ENCODE results near the gene MED10. TPM values are rescaled to one million over a fixed set of nuclear protein-coding genes. Genes with fewer than 3 reads are reported as not detected.

MED10 gene
- total RNA-seq, 4 donors from 2014 or later = 29.3 to 34.7 (median 31.3) TPM

GRCh38 chr5:6353602-6354302, 24.6 kb downstream of the MED10 start:
- TF ChIP-seq, protein P1, sequence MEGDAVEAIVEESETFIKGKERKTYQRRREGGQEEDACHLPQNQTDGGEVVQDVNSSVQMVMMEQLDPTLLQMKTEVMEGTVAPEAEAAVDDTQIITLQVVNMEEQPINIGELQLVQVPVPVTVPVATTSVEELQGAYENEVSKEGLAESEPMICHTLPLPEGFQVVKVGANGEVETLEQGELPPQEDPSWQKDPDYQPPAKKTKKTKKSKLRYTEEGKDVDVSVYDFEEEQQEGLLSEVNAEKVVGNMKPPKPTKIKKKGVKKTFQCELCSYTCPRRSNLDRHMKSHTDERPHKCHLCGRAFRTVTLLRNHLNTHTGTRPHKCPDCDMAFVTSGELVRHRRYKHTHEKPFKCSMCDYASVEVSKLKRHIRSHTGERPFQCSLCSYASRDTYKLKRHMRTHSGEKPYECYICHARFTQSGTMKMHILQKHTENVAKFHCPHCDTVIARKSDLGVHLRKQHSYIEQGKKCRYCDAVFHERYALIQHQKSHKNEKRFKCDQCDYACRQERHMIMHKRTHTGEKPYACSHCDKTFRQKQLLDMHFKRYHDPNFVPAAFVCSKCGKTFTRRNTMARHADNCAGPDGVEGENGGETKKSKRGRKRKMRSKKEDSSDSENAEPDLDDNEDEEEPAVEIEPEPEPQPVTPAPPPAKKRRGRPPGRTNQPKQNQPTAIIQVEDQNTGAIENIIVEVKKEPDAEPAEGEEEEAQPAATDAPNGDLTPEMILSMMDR (IDR thresholded peaks at IDR 0.05; ENCODE audit: low read depth) = no peak

- TF ChIP-seq, protein P1 (IDR thresholded peaks at IDR 0.05; ENCODE audit: low read depth) = no peak
Observed at GRCh38 chr5:6350277-6351090, 27.9 kb downstream of the MED10 start.

- TF ChIP-seq, protein P1 (IDR thresholded peaks at IDR 0.05; ENCODE audit: low read depth) = no peak
Observed at GRCh38 chr5:6349387-6349786, 29.0 kb downstream of the MED10 start.

- TF ChIP-seq, protein P1 (IDR thresholded peaks at IDR 0.05; ENCODE audit: low read depth) = no peak
Observed at GRCh38 chr5:6348476-6349000, 29.8 kb downstream of the MED10 start.

DNA sequence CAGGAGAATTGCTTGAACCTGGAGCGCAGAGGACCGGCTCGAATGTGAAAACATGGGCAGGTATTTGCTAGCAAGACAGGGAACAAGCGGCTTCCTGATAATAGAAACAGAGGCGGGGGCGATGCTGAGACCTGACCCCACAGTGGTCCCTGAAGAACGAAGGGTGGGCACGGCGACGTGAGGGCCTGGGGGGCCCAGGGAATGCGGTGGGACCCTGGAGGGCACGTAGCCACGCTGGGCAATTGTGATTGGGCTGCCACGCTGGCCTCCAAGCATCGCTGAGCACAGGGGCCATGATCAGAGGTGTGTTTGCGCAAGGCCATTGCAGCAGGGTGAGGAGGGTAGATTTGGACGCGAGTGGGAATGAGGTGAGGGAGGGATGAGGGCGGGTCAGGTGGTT, 30.7 kb downstream of the MED10 start:
- TF ChIP-seq, protein P1 (IDR thresholded peaks at IDR 0.05; ENCODE audit: low read depth) = no peak

DNA sequence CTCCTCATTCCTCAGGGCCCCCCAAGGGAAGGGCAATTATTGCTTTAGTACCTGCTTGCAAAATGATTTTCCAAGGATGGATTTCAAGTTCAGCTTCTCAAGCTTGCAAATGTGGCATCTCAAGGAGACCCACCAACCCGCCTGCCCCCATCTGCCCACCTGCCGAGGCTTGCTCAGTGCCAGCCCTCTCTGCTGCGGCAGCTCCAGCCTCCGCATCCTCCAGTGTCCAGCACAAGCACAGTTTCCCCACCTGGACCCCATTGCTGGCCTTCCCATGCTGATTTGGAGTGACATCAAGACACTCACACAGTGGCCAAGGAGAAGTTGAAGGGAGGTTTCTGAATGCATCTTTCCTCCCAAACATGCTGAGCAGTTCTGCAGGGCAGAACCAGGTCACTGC, 31.2 kb downstream of the MED10 start:
- TF ChIP-seq, protein P1 (IDR thresholded peaks at IDR 0.05; ENCODE audit: low read depth) = no peak

DNA sequence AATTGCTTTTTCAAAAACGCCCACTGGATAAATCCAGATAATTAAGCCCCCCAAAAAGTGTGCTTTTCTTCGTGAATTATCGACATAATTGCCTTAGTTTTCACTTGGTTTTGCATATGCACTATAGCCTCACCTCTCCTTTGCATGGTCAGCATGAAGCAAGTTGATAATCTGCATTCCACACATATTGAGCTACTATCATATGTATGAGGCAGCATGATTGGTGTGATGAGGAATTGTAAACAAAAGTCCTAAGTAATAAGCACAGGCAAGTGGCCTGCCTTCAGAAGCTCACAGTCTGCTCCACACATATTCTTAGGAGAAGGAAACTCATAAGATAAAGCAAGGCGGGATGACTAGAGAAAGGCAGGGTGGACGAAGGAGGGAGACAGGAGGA, 33.8 kb downstream of the MED10 start:
- TF ChIP-seq, protein P1 (IDR thresholded peaks at IDR 0.05; ENCODE audit: low read depth) = no peak
